SH-SY5Y (cell line): ENCODE measurements around the gene CASQ2.

Experiments
- GATA2 ChIP-seq: IDR thresholded peaks from 2 replicates; pipeline ENCODE4 v1.6.1; 2011; ENCODE audit warnings: mild to moderate bottlenecking, low read depth, low read length
- GATA3 ChIP-seq: IDR thresholded peaks from 2 replicates; pipeline ENCODE4 v1.6.1; 2011; ENCODE audit warnings: low read depth, mild to moderate bottlenecking, low read length, moderate library complexity

CASQ2 gene

DNA sequence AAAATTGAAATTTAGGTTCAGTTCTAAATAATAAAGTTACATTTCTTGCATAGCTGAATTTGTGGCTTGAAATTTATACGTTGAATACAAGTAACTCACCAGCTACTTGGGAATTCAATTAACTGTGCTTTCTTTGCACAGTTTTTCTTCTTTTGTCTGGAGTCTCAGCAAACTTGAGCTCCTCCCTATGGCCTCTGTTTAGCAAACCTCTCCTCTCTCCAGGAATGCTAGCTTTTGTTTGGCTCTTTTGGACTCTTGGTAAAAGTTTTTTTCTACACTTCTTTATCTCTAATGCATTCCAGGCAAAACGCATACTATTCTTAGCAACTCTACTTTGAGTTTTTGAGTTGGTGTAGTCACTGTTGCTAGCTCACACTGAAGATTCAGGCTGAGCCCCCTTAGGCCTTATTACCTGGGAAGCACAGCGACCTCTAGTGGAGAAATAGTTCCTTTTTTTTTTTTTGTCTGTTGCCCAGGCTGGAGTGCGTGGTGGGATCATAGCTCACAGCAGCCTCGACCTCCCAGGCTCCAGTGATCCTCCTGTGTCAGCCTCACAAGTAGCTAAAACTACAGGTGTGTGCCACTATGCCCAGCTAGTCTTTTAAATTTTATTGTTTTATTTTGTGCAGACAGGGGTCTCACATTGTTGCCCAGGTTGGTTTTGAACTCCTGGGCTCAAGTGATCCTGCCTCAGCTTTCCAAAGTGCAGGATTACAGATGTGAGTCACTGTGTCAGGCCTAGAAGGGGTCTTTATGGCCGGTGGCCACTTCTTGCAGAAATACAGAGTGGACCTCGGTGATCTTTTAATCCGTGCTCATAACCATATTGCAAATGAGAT, 61.7 kb downstream of the CASQ2 start:
- TF ChIP-seq GATA2 (no peak), GATA3 (no peak)

GRCh38 chr1:115705963-115706362, 62.6 kb downstream of the CASQ2 start:
- TF ChIP-seq GATA3 (no peak), GATA2 (no peak)

DNA sequence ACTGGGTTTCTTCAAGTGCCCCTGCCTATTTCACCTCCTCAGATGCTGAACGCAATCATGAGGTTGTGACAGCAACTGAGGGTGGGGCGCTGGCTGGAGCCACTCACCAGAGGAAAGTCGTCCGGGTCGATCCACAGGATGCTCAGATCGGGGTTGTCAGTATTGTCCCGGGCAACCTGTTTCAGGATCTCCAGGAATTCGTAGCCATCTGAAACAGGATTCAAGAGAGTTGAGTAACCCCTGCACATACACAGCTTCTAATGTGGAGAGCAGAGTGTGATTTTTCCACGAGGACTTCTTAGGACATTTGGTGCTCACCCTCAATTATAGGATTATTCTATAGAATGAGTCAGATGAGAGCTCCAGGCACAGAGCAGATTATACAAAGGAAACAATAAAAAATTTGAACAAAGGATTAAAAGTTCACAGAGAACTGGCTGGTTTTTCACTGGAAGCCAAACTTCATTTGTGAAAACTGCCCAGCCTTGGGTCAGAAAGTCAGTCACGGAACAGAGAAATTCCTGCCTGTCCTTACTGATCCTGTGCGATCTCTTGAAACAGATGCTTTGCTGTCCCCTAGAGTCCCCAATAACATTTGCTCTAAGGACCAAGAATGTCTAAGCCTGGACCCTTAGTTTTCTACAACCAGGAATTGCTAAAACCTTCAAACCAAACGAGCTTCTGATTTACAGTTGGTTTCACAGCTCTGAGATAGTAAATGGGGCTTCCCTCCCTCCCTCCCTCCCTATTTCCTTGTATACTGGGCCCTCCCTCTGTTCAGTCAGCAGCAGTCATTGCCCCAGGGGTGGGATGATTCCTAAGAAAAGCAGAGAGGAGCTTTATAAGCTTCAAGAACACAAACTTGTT, 63.2 kb downstream of the CASQ2 start:
- TF ChIP-seq GATA3: no peak
- TF ChIP-seq GATA2: no peak

DNA sequence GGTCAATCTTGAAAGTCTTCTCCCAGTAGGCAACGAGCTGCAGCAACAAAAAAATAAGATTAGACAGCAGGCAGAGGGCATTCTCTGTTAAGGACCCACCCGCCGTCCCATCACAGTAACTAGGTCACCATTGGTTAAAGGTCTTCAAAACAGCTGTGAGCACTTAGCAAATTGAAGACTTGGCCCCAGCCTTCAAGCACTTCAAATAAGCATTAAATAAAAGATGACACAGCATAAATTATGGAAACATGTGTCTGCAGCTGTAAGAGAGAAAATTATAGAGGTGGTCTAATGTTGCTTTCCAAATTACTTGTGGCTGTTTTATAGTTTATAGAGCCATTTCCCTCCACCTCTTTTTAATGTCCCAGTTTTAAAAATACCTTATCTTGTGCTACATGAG, 65.6 kb downstream of the CASQ2 start:
- no peak for TF ChIP-seq GATA2
- TF ChIP-seq GATA3: no peak

DNA sequence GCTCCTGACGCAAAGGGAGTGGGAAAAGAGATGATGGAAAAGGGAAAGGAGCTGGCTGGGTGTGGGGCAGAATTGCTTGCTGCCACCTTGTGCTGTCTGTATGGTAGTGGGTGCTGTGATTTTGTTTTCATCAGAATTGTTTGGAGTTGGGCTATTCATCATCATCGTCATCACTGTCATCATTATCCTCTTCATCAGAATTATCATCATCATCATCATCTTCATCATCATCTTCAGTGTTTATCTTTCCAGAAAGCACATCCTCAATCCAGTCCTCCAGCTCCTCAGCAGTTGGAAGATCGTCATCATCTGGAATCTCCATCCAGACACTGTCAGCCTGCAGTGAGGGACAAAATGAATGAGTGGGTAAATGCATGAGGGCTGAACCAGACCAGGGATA, 67.4 kb downstream of the CASQ2 start:
- TF ChIP-seq GATA2 (no peak), GATA3 (no peak)

DNA sequence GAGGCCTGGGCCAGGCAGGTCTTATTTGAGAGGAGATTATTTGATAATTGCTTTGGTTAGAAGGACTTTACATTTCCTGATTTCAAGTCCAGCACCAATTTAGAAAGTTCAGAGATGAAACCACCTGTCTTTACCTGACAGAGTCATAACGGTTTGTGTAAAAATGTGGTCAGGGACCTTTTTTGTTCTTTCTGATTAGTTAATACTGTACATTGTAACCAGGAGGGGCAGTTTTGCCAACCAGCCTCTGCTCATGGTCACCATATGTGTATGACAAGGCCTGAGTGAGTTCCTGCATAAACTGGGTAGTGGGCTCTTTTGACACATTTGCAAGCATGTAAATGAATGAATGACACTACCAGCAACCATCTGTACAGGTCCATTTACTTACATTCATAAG, 70.9 kb downstream of the CASQ2 start:
- TF ChIP-seq GATA2: no peak
- no peak for TF ChIP-seq GATA3

GRCh38 chr1:115694805-115695204, 73.7 kb downstream of the CASQ2 start:
- TF ChIP-seq GATA3: no peak
- no peak for TF ChIP-seq GATA2

DNA sequence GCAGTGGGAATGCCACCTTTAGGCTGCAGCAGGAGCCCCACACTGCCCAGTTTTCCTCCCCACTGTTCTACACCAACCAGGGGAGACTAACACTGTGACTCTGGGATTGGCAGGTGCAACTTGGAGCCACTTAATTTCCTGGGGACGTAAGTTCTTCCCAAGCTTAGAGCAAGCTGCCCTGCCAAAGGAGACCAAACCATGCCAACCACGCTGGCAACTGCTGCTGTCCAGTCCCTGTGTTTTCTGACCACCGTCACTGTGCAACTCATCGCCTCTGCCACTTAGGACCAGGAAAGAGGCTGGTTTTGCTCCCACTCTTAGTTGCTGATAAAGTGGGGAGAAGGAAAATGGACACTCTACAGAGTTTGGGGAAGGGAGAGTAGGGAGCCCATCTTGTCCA, 76.3 kb downstream of the CASQ2 start:
- TF ChIP-seq GATA2: no peak
- no peak for TF ChIP-seq GATA3

- TF ChIP-seq GATA2 (no peak), GATA3 (no peak)
Measured at GRCh38 chr1:115690972-115691371, 77.5 kb downstream of the CASQ2 start.

GRCh38 chr1:115687744-115688143, 80.8 kb downstream of the CASQ2 start:
- TF ChIP-seq GATA2 (no peak), GATA3 (no peak)

- no peak for TF ChIP-seq GATA3
- no peak for TF ChIP-seq GATA2
Measured at GRCh38 chr1:115685029-115685705, 83.3 kb downstream of the CASQ2 start.

DNA sequence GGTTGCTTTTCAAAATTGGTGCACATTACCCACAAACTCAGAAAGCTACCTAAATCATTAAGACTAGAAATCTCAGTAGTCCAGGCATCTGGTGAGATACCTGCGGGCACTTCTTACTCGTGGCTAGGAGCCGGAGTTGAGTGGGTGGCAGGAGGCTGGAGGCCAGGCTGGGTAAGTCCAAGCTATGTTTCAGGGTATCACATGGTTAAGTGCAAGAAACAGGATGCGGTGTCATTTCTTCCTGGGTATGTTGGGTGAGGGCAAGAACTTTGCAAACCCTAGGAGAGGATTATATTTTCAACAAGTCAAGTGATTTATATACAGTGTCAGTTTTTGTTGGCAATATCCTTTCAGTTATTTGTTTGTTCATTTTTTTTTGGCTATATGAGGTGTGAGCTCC, 85.7 kb downstream of the CASQ2 start:
- no peak for TF ChIP-seq GATA3
- TF ChIP-seq GATA2: no peak

GRCh38 chr1:115680730-115681111, 87.8 kb downstream of the CASQ2 start:
- no peak for TF ChIP-seq GATA3
- no peak for TF ChIP-seq GATA2

- TF ChIP-seq GATA2: no peak
- no peak for TF ChIP-seq GATA3
Measured at GRCh38 chr1:115679141-115679611, 89.3 kb downstream of the CASQ2 start.
